ENCODE results near the gene CREB5. TPM values are rescaled to one million over a fixed set of nuclear protein-coding genes. Genes with fewer than 3 reads are reported as not detected.

The CREB5 gene
- total RNA-seq, 1 experiment from 2014 or later: 0.49 TPM

- no peak for ATAC-seq
- ChIA-PET POLR2A (interaction anchor here (0.5 kb wide), 1 partner anchor 41 kb away, joined by 4 read pairs; no protein-coding TSS in a partner anchor), CTCF (no interaction called here), RAD21 (ENCODE audit: low non-redundant PET in 1 of 2, low total read pairs in 2 of 2, uncharacterized antibody in 2 of 2, unreplicated experiment in 2 of 2) (no interaction called here)
- Histone ChIP-seq H3K4me1 (ENCODE audit: control insufficient read depth in 1 of 2, insufficient read depth in 2 of 2, low read length in 2 of 2) (no peaks in the 10 kb centered on the region), H3K4me3 (replicated peaks in 1 of 2; ENCODE audit: low read depth in 1 of 2, low read length in 2 of 2) (no peak overlapping the region), H3K36me3 (ENCODE audit: control insufficient read depth in 1 of 2, insufficient read depth in 2 of 2, low read length in 2 of 2) (no peaks in the 10 kb centered on the region), H3K79me2 (ENCODE audit: insufficient read depth, low read length) (no peaks in the 10 kb centered on the region), H3K9ac (ENCODE audit: low read length) (no peak overlapping the region), H3K27ac (ENCODE audit: low read depth, low read length) (no peak overlapping the region), H2AFZ (ENCODE audit: low read depth, low read length, poor library complexity, severe bottlenecking) (no peak overlapping the region), H4K20me1 (ENCODE audit: insufficient read depth) (no peaks in the 10 kb centered on the region), H3K9me3 (ENCODE audit: control insufficient read depth in 1 of 2, insufficient read depth in 1 of 2, low read depth in 1 of 2, low read length in 2 of 2) (no peaks in the 10 kb centered on the region), H3K27me3 (ENCODE audit: insufficient read depth, low read length) (peaks cover 83% of the 10 kb centered on the region), H3K9me2 (ENCODE audit: insufficient read depth) (no peaks in the 10 kb centered on the region), H3K4me2 (ENCODE audit: low read length) (no peak overlapping the region)
- no peak for DNase-seq (ENCODE audit: low read depth, low spot score)
- intact Hi-C loops (cut with micrococcal nuclease): no loop called here
- TF ChIP-seq SP1 (IDR thresholded peaks at IDR 0.05; ENCODE audit: low read depth) (no peak), FOSL1 (IDR thresholded peaks at IDR 0.05; ENCODE audit: low read depth) (peak; percentile 16; the same call in 1 of the 2 replicates)
- BruUV-seq (replicated peaks): no TSS peak
Measured at GRCh38 chr7:28570970-28571288, 158.6 kb downstream of the CREB5 start.

GRCh38 chr7:28571405-28571804, 159.1 kb downstream of the CREB5 start:
- H3K4me3 ChIP-seq (replicated peaks in 1 of 2; ENCODE audit: low read depth in 1 of 2, low read length in 2 of 2): no peak overlapping the region
- no peak overlapping the region for H3K27ac ChIP-seq (ENCODE audit: low read depth, low read length)
- ChIA-PET POLR2A (interaction anchor here (0.5 kb wide), 1 partner anchor 41 kb away, joined by 4 read pairs; no protein-coding TSS in a partner anchor), RAD21 (ENCODE audit: low non-redundant PET in 1 of 2, low total read pairs in 2 of 2, uncharacterized antibody in 2 of 2, unreplicated experiment in 2 of 2) (no interaction called here), CTCF (no interaction called here)
- no peak overlapping the region for H3K4me2 ChIP-seq (ENCODE audit: low read length)
- no peak overlapping the region for H3K9ac ChIP-seq (ENCODE audit: low read length)
- no peaks in the 10 kb centered on the region for H4K20me1 ChIP-seq (ENCODE audit: insufficient read depth)
- no peaks in the 10 kb centered on the region for H3K4me1 ChIP-seq (ENCODE audit: control insufficient read depth in 1 of 2, insufficient read depth in 2 of 2, low read length in 2 of 2)
- H3K36me3 ChIP-seq (ENCODE audit: control insufficient read depth in 1 of 2, insufficient read depth in 2 of 2, low read length in 2 of 2): no peaks in the 10 kb centered on the region
- no peaks in the 10 kb centered on the region for H3K9me2 ChIP-seq (ENCODE audit: insufficient read depth)
- H3K9me3 ChIP-seq (ENCODE audit: control insufficient read depth in 1 of 2, insufficient read depth in 1 of 2, low read depth in 1 of 2, low read length in 2 of 2): no peaks in the 10 kb centered on the region
- H3K27me3 ChIP-seq (ENCODE audit: insufficient read depth, low read length): peaks cover 83% of the 10 kb centered on the region
- intact Hi-C loops (cut with micrococcal nuclease): no loop called here
- no TSS peak for BruUV-seq (replicated peaks)
- H2AFZ ChIP-seq (ENCODE audit: low read depth, low read length, poor library complexity, severe bottlenecking): no peak overlapping the region
- H3K79me2 ChIP-seq (ENCODE audit: insufficient read depth, low read length): no peaks in the 10 kb centered on the region
- DNase-seq (ENCODE audit: low read depth, low spot score) (no peak), ATAC-seq (no peak)
- TF ChIP-seq RAD21 (IDR thresholded peaks at IDR 0.05; ENCODE audit: low read depth): no peak
- no peak for TF ChIP-seq SP1 (IDR thresholded peaks at IDR 0.05; ENCODE audit: low read depth)
- TF ChIP-seq ATF3 (IDR thresholded peaks at IDR 0.05): no peak
- TF ChIP-seq SIN3A (IDR thresholded peaks at IDR 0.05; ENCODE audit: low read depth): no peak
- TF ChIP-seq EGR1 (IDR thresholded peaks at IDR 0.05; ENCODE audit: low read depth): no peak
- no peak for TF ChIP-seq POLR2A (IDR thresholded peaks at IDR 0.05; ENCODE audit: borderline replicate concordance, extremely low read depth, insufficient read depth, insufficient read length)
- TF ChIP-seq POLR2AphosphoS5 (IDR thresholded peaks at IDR 0.05; ENCODE audit: low read depth, low read length): no peak
- TF ChIP-seq CTCF (IDR thresholded peaks at IDR 0.05 in 2 of 3, conservative IDR thresholded peaks at IDR 0.05 in 1 of 3; ENCODE audit: borderline replicate concordance in 1 of 3, insufficient read depth in 1 of 3, low read depth in 2 of 3, low read length in 2 of 3): no peak
- no peak for TF ChIP-seq CBX3 (IDR thresholded peaks at IDR 0.05; ENCODE audit: low read depth)
- TF ChIP-seq EZH2phosphoT487 (IDR thresholded peaks at IDR 0.05; ENCODE audit: borderline replicate concordance): no peak
- no peak for TF ChIP-seq REST (IDR thresholded peaks at IDR 0.05; ENCODE audit: low read depth)
- TF ChIP-seq ZNF274 (IDR thresholded peaks at IDR 0.05; ENCODE audit: low read depth, low read length): no peak
- no peak for TF ChIP-seq MAX (IDR thresholded peaks at IDR 0.05)
- TF ChIP-seq YY1 (IDR thresholded peaks at IDR 0.05; ENCODE audit: extremely low read depth, insufficient replicate concordance, low read depth, low read length): no peak
- TF ChIP-seq FOSL1 (IDR thresholded peaks at IDR 0.05; ENCODE audit: low read depth): no peak
